Stimulated activated CD8-positive, alpha-beta memory T cell treated with anti-CD3 and anti-CD28 coated beads, Interleukin-4, amount 100 ng/mL, for 48 hours (primary cell): ENCODE measurements around the gene BMPER.

Experiments
- DNase-seq: peaks from one replicate; pipeline ENCODE4 v3.0.0-alpha.2; 2020

The BMPER gene

GRCh38 chr7:33892945-33893344, 12.4 kb upstream of the BMPER start:
- DNase-seq, result no peak

- no peak for DNase-seq
Measured at GRCh38 chr7:33893377-33893776, 12.0 kb upstream of the BMPER start.

- DNase-seq, result peak; percentile 88
Measured at GRCh38 chr7:33895025-33895804, 10.1 kb upstream of the BMPER start.

GRCh38 chr7:33900501-33900900, 4.8 kb upstream of the BMPER start:
- DNase-seq, result no peak

- DNase-seq, result no peak
Measured at GRCh38 chr7:33901199-33901598, 4.1 kb upstream of the BMPER start.

GRCh38 chr7:33901847-33902246, 3.5 kb upstream of the BMPER start:
- no peak for DNase-seq

GRCh38 chr7:33902746-33903145, 2.6 kb upstream of the BMPER start:
- DNase-seq, result no peak

GRCh38 chr7:33903791-33904680, 1.3 kb upstream of the BMPER start:
- DNase-seq, result peak; percentile 64

- peak; percentile 35 for DNase-seq
Measured at GRCh38 chr7:33904681-33905388, 504 bp upstream of the BMPER start.

- DNase-seq, result no peak
Measured at GRCh38 chr7:33906697-33907096, 1.4 kb downstream of the BMPER start.

- DNase-seq, result no peak
Measured at GRCh38 chr7:33907625-33908024, 2.3 kb downstream of the BMPER start.

GRCh38 chr7:33909318-33909717, 4.0 kb downstream of the BMPER start:
- no peak for DNase-seq

GRCh38 chr7:33909755-33910154, 4.4 kb downstream of the BMPER start:
- no peak for DNase-seq

GRCh38 chr7:33910756-33911155, 5.4 kb downstream of the BMPER start:
- no peak for DNase-seq

- no peak for DNase-seq
Measured at GRCh38 chr7:33916357-33917081, 11.2 kb downstream of the BMPER start.

- no peak for DNase-seq
Measured at GRCh38 chr7:33917661-33918060, 12.3 kb downstream of the BMPER start.

GRCh38 chr7:33918438-33919143, 13.3 kb downstream of the BMPER start:
- DNase-seq, result no peak

- DNase-seq, result no peak
Measured at GRCh38 chr7:33919449-33919848, 14.1 kb downstream of the BMPER start.

GRCh38 chr7:33921216-33921938, 16.0 kb downstream of the BMPER start:
- DNase-seq, result no peak

GRCh38 chr7:33922820-33923219, 17.5 kb downstream of the BMPER start:
- no peak for DNase-seq
